NCI-H1105 (cell line): Measurements from ENCODE around the gene FAM181A.
A peak's percentile ranks its signal among the peaks of the same experiment; 100 is the strongest.

Source experiments
- DNase-seq: peaks from one replicate; lab custom pipeline; 2025; lab: John Stamatoyannopoulos, UW

FAM181A gene

DNA sequence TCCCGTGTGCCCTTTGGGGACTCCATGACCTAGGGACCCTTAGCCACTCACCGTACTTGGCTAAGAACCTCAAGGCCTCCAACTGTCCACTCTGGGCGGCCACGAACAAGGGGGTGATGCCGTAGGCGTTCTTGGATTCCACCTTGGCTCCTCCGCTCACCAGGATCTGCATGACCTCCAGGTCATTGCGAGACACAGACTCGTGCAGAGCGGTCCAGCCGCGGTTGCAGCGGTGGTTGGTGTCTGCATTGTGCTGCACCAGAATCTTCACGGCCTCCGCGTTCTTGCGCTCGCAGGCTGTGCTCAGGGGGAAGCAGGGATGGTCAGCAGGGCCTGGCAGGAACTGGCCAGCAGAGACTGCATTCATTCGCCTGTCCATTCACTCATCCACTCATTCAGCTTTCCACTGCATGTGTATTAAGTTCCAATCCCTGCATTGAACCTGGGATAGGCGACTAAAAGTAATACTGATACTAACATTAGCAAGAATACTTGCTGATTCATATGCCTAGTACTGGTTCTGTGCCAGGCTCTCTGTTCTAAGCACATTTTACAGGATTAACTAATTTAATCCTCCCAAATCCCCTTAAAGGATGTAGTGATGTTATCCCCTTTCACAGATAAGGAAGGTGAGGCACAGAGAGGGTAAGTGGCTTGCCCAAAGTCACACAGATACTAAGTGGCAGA lies 23.9 kb downstream of the FAM181A start:
- no peak for DNase-seq

- DNase-seq = peak; percentile 73
Observed at GRCh38 chr14:93951635-93952540, 24.7 kb downstream of the FAM181A start.

DNA sequence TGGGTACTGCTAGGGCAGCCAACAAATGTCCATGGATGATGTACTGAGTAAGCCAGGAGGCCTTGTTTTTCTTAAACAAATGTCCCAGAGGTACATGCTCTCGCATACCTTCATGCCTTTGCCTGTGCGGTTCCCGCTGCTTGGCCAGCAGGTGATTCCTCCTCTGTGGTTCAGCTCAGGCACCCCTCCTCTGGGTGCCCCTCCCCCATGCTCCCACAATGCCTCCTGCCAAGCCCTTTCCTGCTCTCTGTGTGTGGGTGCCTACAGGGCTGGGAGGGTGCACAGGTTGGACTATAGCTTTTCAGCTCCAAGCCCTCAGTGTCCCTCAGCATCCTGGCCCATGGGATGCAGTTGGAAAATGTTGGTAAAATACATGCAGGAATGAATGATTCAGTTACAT lies 25.7 kb downstream of the FAM181A start:
- DNase-seq = no peak

DNA sequence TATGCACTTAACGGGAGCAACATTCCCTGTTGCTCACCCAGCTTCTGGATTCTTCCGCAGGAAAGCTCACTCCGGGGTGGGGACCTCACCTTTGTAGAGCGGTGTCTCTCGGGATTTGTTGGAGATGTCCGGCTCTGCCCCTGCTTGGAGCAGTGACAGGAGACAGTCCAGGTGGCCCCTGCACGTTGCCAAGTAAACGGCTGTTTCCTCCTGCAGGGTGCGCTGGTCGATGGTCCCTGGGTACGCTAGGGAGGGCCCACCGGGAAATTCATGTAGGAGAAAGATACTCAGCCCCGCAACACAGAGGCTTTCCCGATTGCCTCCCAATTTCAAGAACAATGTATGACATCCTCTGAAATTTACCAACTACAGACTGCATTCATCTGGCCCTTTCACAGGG lies 26.1 kb downstream of the FAM181A start:
- DNase-seq = no peak

DNA sequence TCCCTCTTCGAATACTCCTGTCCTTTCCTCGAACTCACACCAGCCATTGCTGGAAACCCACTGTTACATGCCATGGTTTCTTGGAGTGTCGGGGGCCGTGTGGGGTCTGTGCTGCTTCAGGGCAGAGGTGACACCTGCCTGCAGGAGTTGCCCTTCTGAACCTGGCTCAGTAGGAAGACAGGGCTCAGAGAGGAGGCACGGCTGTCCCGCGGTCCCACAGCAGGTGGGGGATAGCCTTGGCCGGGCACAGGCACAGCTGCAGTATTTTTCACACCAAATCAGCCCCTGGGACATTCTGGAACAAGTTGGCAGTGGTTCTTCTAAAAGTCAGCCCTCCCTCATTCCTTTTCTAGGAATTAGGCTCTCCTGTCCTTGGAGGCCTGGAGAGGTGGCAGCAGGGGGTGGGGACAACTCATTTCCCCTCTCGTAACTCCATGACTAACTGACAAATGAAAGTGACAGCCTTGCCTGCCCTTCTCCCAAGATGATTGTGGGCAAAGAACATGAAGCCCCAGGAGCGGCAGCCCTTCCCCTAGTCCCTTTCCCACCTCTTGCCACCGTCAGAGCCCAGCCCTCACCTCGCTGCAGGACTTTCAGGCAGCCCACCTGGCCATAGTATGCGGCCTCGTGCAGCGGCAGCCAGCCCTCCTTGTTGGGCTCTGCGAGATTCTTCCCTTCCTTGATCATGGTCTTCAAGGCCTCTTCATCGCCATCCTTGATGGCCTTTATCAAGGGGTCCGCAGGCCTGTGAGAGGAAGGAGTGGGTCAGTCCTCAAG lies 26.8 kb downstream of the FAM181A start:
- DNase-seq = no peak

GRCh38 chr14:93954516-93954830 lies 27.3 kb downstream of the FAM181A start:
- no peak for DNase-seq

GRCh38 chr14:93954900-93955849 lies 28.0 kb downstream of the FAM181A start:
- DNase-seq = no peak

DNA sequence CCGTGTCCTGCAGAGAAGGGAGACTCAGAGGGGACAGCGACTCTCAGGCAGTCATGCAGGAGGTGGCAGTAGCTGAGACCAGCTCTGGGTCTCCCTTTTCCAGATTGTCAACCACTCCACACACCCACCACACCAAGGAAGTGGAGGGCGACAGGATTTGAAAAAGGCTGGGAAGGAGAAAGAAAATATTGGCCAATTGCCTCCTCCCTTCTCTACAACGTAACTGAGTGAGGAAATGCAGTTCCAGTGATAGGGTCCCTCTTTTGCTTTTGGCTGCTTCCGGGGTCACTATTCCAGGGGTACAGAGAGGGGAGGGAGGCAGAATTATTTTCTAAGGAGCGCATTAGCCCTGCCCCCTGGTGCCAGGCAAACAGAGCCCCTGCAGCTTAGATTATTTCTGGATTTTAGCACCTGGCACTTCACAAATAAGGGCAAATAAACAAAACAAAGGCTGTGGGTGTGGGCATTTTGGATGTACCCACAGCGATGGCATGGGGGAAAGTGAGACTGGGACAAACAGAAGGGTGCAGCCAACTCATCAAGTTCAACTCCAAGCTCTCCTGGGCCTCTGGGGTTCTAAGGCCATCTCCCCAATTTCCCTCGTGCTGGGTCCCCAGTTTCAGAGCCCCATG lies 28.8 kb downstream of the FAM181A start:
- no peak for DNase-seq

- DNase-seq = no peak
Observed at GRCh38 chr14:93956514-93957332, 29.6 kb downstream of the FAM181A start.

GRCh38 chr14:93957333-93957710 lies 30.2 kb downstream of the FAM181A start:
- DNase-seq = no peak

GRCh38 chr14:93957751-93958566 lies 30.8 kb downstream of the FAM181A start:
- no peak for DNase-seq

GRCh38 chr14:93958567-93959238 lies 31.6 kb downstream of the FAM181A start:
- no peak for DNase-seq

- DNase-seq = no peak
Observed at GRCh38 chr14:93959239-93960107, 32.3 kb downstream of the FAM181A start.

- DNase-seq = no peak
Observed at GRCh38 chr14:93960108-93960475, 32.9 kb downstream of the FAM181A start.

DNA sequence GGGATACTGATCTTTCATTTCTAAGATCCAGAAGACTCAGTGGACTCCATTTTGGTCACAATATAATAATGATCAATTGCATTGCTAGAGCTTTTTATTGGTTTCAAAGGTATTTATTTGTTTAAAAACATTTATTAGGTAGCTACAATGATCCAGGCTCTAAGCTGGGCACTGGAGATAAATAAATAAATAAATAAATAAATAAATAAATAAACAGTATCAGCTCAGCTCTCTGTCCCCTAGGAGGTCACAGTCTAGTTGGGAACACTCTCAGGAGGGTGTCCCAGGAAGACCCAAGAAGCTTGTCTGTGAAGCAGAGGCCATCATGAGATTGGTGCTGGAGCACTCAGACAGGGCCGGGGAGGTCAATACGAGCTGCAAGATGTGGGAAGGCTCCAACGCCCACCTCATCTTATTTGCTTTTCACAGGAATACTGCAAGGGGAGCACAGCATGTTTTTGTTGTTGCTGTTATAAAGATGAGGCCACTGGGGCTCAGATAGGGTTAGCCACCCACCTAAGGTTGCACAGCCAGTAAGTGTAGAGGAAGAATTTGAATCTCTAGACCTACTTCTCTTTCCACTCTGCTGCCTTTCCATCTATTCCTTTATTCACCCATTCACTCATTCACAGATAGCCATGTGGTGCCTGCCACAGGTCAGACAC lies 33.8 kb downstream of the FAM181A start:
- no peak for DNase-seq

GRCh38 chr14:93961620-93962019 lies 34.5 kb downstream of the FAM181A start:
- no peak for DNase-seq
